ENCODE results near the gene ARL5B.
A peak's percentile ranks its signal among the peaks of the same experiment; 100 is the strongest.
"Not testable (repeated sequence)": the region's sequence is repeated elsewhere in the genome, so short reads cannot be mapped to it uniquely, and the experiment has no call there.

ARL5B gene, protein sequence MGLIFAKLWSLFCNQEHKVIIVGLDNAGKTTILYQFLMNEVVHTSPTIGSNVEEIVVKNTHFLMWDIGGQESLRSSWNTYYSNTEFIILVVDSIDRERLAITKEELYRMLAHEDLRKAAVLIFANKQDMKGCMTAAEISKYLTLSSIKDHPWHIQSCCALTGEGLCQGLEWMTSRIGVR

DNA sequence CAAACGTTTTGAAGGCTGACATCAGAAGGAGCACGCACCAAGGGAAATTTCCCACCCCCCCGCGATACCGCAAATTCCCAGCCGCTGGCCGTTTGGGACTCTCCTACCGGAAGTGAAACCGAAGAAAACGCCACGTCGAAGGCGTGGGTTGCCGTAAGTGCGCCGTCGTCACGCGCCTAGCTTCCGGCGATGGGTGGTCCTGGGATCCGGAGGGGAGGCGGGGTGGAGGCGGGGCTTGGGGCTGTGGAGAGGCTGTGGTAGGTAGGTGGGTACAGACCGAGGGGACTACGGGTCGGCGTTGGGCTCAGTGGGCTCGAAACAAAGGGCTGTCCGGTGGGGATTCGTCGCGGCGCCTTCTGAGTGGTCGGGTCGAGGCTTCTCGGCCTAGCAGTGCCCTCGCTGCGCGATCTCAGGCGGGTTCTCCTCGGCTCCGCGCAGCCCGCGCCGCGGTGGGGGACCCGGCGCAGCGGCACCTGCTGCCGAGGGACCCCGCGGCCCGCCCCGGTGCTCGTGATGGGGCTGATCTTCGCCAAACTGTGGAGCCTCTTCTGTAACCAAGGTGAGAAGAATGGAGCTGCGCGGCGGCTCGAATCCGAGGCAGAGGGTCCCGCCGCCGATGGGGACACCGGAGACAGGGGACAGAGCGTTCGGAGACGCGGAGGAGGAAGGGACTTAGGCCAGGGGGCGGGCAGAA is at the start of gene ARL5B:
ARL5B (plus strand) TSS at position 307 of the 694 bp plus-strand sequence; CDS start at position 514, 207 bp downstream.
- peak within 1 kb of the TSS; percentile 98 for H3K27ac Mint-ChIP-seq
- DNase-seq = peak; percentile 95
- peak within 1 kb of the TSS; percentile 98 for H3K4me3 Mint-ChIP-seq
- peaks cover 39% of the 10 kb centered on the region for H3K4me1 Mint-ChIP-seq (ENCODE audit: low read depth)
- no peaks in the 10 kb centered on the region for H3K9me3 Mint-ChIP-seq
- no peaks in the 10 kb centered on the region for H3K27me3 Mint-ChIP-seq
- peaks cover 44% of the 10 kb centered on the region for H3K36me3 Mint-ChIP-seq (ENCODE audit: low read depth)

DNA sequence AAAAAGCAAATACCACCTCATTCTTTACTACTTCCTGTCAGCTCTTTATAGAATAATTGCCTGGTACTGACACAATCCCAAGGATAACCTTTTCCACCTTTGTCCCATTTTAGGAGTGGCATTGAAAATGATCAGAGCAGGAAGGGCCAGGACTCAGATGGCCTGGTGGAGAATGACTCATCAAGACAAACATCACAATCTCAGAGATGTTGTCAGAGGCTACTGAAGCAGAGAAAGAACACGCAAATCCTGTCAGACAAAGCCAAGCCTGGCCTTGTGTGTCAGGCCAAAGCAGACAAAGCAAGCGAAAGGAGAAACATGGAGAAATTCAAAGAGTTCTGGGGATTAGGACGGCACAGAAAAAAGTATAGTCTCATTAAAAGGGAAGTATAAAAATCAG is 48.7 kb upstream of the ARL5B start:
- Mint-ChIP-seq H3K4me3 (no peak overlapping the region), H3K4me1 (ENCODE audit: low read depth) (peaks cover 14% of the 10 kb centered on the region), H3K9me3 (no peaks in the 10 kb centered on the region), H3K27ac (no peak overlapping the region), H3K36me3 (ENCODE audit: low read depth) (peaks cover 80% of the 10 kb centered on the region), H3K27me3 (no peaks in the 10 kb centered on the region)
- DNase-seq = no peak

DNA sequence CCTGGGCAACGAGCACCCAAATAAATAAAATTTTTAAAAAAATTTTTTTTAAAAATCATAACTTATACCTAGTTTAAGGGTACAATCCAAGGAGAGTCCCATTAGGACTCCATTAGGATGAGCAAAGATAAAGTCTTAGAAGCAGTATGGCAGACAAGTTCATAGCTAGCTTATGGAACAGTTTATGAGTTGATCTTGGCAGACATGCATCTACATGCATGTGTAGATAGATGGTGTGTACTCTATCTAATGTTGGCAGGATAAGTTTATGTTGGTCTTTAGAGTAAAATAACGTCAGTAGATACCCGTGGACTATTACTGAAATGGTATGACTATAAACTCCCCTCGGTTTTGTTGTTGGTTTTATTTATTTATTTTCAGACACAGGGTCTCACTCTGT is 48.1 kb upstream of the ARL5B start:
- H3K36me3 Mint-ChIP-seq (ENCODE audit: low read depth) = peaks cover 80% of the 10 kb centered on the region
- DNase-seq = no peak
- no peaks in the 10 kb centered on the region for H3K9me3 Mint-ChIP-seq
- no peak overlapping the region for H3K4me3 Mint-ChIP-seq
- H3K27ac Mint-ChIP-seq = no peak overlapping the region
- no peaks in the 10 kb centered on the region for H3K27me3 Mint-ChIP-seq
- H3K4me1 Mint-ChIP-seq (ENCODE audit: low read depth) = peaks cover 14% of the 10 kb centered on the region

DNA sequence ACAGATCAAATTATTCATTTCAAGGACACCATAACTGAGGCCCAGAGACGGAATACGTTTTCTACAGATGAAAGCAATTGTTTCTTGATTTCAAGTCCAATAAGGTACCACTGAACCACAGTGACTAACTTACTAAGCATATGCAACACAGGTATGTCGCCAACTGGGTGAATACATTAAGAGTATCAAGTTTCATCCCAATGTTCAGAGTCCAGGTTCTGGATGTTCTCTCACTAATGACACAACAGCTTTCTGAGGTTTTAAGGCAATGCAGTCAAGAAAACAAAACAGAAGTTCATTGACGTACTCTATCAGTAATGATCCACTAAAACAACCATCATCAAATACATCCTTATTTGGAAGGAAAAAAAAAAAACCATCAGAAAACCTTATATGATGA is 43.6 kb upstream of the ARL5B start:
- Mint-ChIP-seq H3K9me3 (no peaks in the 10 kb centered on the region), H3K36me3 (ENCODE audit: low read depth) (peaks cover 82% of the 10 kb centered on the region), H3K27me3 (no peaks in the 10 kb centered on the region), H3K27ac (no peak overlapping the region), H3K4me1 (ENCODE audit: low read depth) (peaks cover 4% of the 10 kb centered on the region), H3K4me3 (no peak overlapping the region)
- no peak for DNase-seq

DNA sequence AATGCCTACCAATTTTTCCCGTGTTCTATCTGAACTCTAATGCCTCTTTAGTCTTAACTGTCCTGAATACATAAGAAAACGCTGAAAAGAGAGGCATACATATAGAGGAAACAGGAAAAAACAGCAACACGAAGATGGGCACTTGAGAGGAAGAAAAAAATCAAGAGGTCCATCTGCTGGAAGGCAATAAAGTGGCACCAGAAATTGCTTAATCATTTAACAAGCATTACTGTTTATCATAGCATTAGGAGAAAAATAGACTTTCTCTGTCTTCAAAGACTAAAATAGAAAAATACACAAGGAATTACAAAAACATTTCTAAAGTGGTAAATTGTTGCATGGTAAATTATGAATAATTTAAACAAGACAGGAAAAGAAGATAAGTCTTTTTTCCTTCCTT is 42.9 kb upstream of the ARL5B start:
- no peak overlapping the region for H3K27ac Mint-ChIP-seq

DNA sequence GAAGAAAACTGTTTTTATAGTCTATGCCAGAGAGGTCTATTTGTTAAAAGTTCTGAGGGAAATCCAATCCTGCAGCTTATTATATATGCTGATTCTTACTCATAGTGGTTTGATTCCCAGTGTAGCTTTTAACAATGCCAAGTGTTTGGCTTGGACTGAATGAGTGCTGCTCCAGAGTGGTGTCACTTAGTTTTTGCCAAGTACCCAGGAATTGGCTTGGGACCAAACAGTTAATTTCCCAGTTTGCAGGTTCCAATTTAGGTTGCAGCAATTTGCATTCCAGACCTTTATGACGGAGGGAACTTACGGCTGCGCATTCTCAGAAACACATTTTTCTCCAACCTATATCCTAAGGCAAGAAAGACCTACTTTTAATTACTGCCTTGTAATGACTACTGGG is 40.2 kb upstream of the ARL5B start:
- H3K36me3 Mint-ChIP-seq (ENCODE audit: low read depth) = peaks cover 86% of the 10 kb centered on the region
- no peak for DNase-seq
- no peak overlapping the region for H3K4me3 Mint-ChIP-seq
- H3K4me1 Mint-ChIP-seq (ENCODE audit: low read depth) = peaks cover 4% of the 10 kb centered on the region
- no peak overlapping the region for H3K27ac Mint-ChIP-seq
- H3K9me3 Mint-ChIP-seq = no peaks in the 10 kb centered on the region
- no peaks in the 10 kb centered on the region for H3K27me3 Mint-ChIP-seq

More for the DNA sequence above, 42.9 kb upstream of the ARL5B start:
- Mint-ChIP-seq H3K36me3 (ENCODE audit: low read depth) (peaks cover 84% of the 10 kb centered on the region), H3K27me3 (no peaks in the 10 kb centered on the region), H3K4me1 (ENCODE audit: low read depth) (peaks cover 4% of the 10 kb centered on the region), H3K9me3 (no peaks in the 10 kb centered on the region), H3K4me3 (no peak overlapping the region)
- no peak for DNase-seq

DNA sequence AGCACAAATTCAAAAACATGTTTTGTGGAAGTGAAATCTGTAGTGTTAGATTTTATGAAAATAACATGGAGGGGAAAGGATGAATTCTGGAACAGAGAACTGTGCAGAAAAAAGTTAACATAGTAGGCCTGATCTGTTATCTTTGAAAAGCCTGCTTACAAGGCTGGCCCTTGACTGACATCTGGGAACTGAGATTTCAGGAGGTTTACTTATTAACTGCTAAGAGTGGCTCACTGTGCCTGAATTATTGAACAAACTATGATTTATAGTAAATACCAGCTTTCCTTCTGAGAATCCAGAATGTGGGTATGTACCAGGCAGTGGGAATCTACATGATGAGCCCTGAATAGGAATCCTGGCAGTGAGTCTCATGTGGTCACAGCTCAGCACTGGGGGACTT is 38.4 kb upstream of the ARL5B start:
- no peak overlapping the region for H3K27ac Mint-ChIP-seq
- peaks cover 4% of the 10 kb centered on the region for H3K4me1 Mint-ChIP-seq (ENCODE audit: low read depth)
- no peak overlapping the region for H3K4me3 Mint-ChIP-seq
- peaks cover 86% of the 10 kb centered on the region for H3K36me3 Mint-ChIP-seq (ENCODE audit: low read depth)
- H3K27me3 Mint-ChIP-seq = no peaks in the 10 kb centered on the region
- H3K9me3 Mint-ChIP-seq = no peaks in the 10 kb centered on the region
- no peak for DNase-seq

DNA sequence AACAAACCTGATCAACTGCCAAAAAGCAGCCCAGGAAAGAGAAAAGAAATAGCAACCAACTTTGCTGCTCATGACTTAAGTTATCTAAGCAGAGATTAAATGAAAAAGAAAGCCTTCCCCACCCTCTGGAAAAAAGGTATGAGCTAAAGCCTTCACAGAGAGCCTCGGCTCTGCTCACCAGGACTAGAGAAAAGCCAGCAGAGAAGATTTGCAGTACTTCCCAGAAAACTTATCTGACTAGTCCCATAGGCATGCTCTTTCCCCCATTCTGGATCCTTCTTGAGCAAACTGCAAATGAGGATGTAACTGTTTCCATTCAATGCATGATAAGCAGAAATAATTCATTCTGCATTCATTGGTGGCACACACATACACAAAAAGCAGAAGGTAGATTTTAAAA is 35.6 kb upstream of the ARL5B start:
- H3K4me1 Mint-ChIP-seq (ENCODE audit: low read depth) = peaks cover 14% of the 10 kb centered on the region
- peaks cover 69% of the 10 kb centered on the region for H3K36me3 Mint-ChIP-seq (ENCODE audit: low read depth)
- not testable (repeated sequence) for H3K27ac Mint-ChIP-seq, H3K9me3 Mint-ChIP-seq, DNase-seq, H3K4me3 Mint-ChIP-seq, H3K27me3 Mint-ChIP-seq

DNA sequence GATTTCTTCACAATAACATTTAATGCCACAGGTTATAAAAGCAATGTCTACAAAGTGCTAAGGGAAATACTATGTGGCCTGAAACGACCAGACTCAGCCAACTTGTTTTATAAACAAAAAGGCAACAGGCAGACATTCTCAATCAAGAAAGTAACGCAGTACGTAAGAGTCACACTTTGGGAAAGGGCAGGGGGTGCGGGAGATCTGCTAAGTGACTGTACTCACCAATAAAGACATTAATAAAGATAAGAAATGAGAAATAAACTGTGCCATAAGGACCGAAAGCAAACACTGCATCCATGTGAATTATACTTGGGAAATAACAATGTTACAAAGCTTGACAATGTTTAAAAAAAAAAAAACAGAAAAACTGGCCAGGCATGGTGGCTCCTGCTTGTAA is 33.3 kb upstream of the ARL5B start:
- no peak for DNase-seq
- Mint-ChIP-seq H3K27ac (no peak overlapping the region), H3K4me1 (ENCODE audit: low read depth) (peaks cover 14% of the 10 kb centered on the region), H3K4me3 (no peak overlapping the region), H3K27me3 (no peaks in the 10 kb centered on the region), H3K36me3 (ENCODE audit: low read depth) (peaks cover 55% of the 10 kb centered on the region), H3K9me3 (no peaks in the 10 kb centered on the region)

DNA sequence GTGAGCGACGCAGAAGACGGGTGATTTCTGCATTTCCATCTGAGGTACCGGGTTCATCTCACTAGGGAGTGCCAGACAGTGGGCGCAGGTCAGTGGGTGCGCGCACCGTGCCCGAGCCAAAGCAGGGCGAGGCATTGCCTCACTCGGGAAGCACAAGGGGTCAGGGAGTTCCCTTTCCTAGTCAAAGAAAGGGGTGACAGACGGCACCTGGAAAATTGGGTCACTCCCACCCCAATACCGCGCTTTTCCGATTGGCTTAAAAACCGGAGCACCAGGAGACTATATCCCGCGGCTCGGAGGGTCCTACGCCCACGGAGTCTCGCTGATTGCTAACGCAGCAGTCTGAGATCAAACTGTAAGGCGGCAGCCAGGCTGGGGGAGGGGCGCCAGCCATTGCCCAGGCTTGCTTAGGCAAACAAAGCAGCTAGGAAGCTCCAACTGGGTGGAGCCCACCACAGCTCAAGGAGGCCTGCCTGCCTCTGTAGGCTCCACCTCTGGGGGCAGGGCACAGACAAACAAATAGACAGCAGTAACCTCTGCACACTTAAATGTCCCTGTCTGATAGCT is 31.7 kb upstream of the ARL5B start:
- not testable (repeated sequence) for H3K27me3 Mint-ChIP-seq, H3K9me3 Mint-ChIP-seq
- H3K4me1 Mint-ChIP-seq (ENCODE audit: low read depth) = peaks cover 14% of the 10 kb centered on the region
- DNase-seq = peak; percentile 73
- H3K4me3 Mint-ChIP-seq = peak overlapping the region; percentile 78
- H3K27ac Mint-ChIP-seq = peak overlapping the region; percentile 79
- H3K36me3 Mint-ChIP-seq (ENCODE audit: low read depth) = peaks cover 42% of the 10 kb centered on the region

DNA sequence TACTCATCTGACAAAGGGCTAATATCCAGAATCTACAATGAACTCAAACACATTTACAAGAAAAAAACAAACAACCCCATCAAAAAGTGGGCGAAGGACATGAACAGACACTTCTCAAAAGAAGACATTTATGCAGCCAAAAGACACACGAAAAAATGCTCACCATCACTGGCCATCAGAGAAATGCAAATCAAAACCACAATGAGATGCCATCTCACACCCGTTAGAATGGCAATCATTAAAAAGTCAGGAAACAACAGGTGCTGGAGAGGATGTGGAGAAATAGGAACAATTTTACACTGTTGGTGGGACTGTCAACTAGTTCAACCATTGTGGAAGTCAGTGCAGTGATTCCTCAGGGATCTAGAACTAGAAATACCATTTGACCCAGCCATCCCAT is 26.7 kb upstream of the ARL5B start:
- H3K27me3 Mint-ChIP-seq; H3K9me3 Mint-ChIP-seq; H3K4me3 Mint-ChIP-seq; H3K4me1 Mint-ChIP-seq (ENCODE audit: low read depth); DNase-seq; H3K27ac Mint-ChIP-seq: not testable (repeated sequence)
- peaks cover 36% of the 10 kb centered on the region for H3K36me3 Mint-ChIP-seq (ENCODE audit: low read depth)

DNA sequence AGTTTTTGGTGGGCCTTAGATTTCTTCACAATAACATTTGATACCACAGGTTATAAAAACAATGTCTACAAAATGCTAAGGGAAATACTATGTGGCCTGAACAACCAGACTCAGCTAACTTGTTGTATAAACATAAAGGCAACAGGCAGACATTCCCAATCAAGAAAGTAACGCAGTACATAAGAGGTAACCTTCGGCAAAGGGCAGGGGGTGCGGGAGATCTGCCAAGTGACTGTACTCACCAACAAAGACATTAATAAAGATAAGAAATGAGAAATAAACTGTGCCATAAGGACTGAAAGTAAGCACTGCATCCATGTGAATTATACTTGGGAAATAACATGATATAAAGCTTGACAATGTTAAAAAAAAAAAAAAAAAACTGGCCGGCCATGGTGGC is 23.2 kb upstream of the ARL5B start:
- Mint-ChIP-seq H3K4me3 (no peak overlapping the region), H3K4me1 (ENCODE audit: low read depth) (no peaks in the 10 kb centered on the region), H3K9me3 (no peaks in the 10 kb centered on the region), H3K36me3 (ENCODE audit: low read depth) (peaks cover 54% of the 10 kb centered on the region), H3K27ac (no peak overlapping the region), H3K27me3 (no peaks in the 10 kb centered on the region)
- no peak for DNase-seq

DNA sequence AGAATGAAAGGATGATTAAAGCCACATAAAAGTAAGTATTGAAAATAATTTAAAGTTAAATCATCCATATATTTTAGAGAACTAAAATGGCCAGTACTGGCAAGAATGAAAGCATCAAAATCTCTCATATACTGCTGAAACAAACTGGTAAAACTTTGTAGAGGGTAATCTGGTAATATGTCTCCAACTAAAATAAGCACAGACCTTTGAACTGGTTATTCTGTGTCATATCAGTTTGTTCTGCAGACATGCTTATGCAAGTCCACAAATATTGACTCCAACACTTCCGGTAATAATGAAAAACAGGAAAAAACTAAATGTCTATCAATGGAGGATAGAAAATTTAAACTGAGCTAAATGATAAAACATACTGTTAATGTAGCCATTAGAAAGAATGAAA is 21.8 kb upstream of the ARL5B start:
- not testable (repeated sequence) for H3K9me3 Mint-ChIP-seq; H3K27ac Mint-ChIP-seq; H3K4me3 Mint-ChIP-seq; H3K27me3 Mint-ChIP-seq; DNase-seq; H3K4me1 Mint-ChIP-seq (ENCODE audit: low read depth)
- peaks cover 64% of the 10 kb centered on the region for H3K36me3 Mint-ChIP-seq (ENCODE audit: low read depth)

DNA sequence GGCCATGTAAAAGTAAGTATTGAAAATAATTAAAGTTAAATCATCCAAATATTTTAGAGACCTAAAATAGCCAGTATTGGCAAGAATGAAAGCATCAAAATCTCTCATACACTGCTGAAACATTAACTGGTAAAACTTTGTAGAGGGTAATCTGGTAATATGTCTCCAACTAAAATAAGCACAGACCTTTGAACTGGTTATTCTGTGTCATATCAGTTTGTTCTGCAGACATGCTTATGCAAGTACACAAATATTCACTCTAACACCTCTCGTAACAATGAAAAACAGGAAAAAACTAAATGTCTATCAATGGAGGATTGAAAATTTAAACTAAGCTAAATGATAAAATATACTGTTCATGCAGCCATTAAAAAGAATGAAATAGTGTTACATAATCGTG is 19.5 kb upstream of the ARL5B start:
- H3K4me1 Mint-ChIP-seq (ENCODE audit: low read depth); H3K9me3 Mint-ChIP-seq; H3K27me3 Mint-ChIP-seq; DNase-seq; H3K4me3 Mint-ChIP-seq; H3K27ac Mint-ChIP-seq: not testable (repeated sequence)
- H3K36me3 Mint-ChIP-seq (ENCODE audit: low read depth) = peaks cover 65% of the 10 kb centered on the region

DNA sequence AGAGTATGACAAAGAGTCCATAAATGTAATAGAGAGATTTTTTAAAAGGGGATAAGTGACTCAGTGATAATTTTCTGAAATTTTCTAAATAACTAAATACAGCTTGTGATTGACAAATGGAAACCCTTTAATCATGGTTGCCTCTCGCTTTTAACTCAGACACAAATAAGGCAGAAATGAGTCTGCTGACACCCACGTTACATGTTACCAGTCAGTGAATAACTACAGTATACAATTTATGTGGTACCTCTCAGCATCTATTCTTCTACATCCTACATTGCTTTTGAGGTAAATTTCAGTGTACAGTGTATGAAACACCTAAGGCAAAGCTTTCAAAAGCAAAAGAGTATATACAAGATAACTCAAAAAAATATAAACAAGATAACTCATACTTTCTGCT is 12.1 kb upstream of the ARL5B start:
- Mint-ChIP-seq H3K4me3 (no peak overlapping the region), H3K36me3 (ENCODE audit: low read depth) (peaks cover 76% of the 10 kb centered on the region), H3K4me1 (ENCODE audit: low read depth) (peaks cover 41% of the 10 kb centered on the region), H3K27ac (no peak overlapping the region), H3K27me3 (no peaks in the 10 kb centered on the region), H3K9me3 (no peaks in the 10 kb centered on the region)
- DNase-seq = no peak
